HG03280 (cell line): Measurements from ENCODE around the gene IDH2.
"Not testable (repeated sequence)": the region's sequence is repeated elsewhere in the genome, so short reads cannot be mapped to it uniquely, and the experiment has no call there.

ENCODE experiments used
- ATAC-seq: cut with Tn5 transposase; IDR thresholded peaks from one replicate; pipeline ENCODE4 v1.9.1; 2021; ENCODE audit warnings: mild to moderate bottlenecking, moderate library complexity; ENCODE audit not compliant: unreplicated experiment

IDH2 gene

DNA sequence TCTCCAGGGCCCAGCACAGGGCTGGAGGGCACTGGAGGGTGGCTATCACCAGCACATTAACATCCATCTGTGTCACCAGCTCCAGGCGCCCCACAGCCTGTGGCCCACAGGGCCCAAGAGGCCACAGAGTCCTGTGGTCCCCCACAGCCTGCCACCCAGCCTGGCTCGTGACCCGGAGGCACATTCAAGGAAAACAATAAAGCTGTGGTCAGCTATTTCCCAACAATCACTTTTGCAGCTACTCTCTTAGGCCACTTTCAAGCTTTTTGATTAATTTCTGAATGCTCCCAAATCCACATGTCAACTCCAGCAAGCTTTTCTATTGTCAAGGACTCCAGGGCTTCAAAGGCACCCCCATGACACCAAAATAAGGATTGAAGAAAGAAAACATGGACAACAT lies 16.7 kb downstream of the IDH2 start:
- ATAC-seq, result no peak

DNA sequence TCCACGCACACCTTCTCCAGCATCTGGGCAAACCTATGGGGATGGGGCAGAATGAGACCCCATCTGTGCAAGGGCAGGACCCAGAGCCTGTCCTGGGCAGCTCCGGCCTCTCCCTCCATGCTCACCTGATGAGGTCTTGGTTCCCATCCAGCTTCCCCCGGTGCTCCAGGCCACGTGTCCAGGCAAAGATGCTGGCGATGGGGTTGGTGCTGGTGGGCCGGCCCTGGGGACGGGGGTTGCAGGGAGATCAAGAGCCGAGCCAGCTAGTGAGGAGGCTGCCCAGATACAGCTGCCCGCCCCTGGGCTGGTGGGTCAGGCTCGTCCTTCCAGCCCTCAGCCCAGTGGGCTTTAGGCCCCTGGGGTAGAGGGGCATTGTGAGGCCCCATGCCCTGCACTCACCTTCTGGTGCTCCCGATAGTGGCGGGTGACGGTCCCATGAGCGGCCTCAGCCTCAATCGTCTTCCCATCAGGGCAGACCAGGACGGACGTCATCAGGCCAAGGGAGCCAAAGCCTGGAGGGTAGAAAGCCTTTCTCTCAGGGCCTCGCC lies 17.3 kb downstream of the IDH2 start:
- ATAC-seq, result no peak

DNA sequence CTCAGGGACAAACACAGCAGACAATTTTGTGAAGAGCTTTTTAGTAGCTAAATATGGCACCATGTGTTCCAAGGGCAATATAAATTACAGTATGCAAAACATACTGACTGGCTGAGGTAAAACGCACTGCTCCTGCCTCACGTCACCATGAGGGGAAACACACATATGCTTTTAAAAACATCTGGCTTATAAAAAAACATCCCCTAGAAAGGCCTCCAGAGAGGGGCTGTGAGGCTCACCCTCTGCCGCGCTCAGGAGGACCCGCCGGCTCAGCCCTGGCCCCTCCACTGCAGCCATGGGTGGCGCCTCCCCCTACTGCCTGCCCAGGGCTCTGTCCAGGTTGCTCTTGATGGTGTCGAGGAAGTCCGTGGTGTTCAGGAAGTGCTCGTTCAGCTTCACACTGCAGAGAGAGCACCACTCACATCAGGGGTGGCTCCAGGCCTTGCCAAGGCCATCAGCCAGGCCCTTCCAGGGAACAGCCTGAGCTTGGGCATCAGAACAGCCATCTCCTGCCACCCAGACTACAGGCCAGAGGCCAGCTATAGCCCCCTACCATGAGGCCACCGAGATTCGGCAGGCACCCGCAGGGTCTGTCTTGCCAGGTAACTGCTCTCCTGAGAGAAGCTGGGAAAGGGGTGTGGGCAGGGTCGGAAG lies 18.2 kb downstream of the IDH2 start:
- ATAC-seq, result no peak

DNA sequence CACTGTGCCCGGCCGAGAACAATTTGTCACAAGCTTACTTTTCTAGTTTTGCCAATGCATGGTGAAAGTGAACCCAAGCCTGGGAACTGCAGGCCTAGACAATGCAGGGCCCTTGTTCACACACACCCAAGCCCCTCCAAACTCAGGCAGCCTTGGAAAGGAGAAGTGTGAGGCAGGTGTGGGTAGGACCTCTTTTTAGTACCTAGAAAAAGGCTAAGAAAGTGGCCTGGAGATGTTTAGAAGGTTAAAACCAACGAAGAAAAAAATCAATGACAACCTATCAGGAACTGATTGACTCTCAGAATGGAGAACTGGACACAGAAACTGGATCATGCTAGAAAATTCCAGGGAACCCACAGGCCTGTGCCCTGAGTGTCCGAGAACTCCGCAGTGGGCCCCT lies 18.8 kb downstream of the IDH2 start:
- no peak for ATAC-seq

DNA sequence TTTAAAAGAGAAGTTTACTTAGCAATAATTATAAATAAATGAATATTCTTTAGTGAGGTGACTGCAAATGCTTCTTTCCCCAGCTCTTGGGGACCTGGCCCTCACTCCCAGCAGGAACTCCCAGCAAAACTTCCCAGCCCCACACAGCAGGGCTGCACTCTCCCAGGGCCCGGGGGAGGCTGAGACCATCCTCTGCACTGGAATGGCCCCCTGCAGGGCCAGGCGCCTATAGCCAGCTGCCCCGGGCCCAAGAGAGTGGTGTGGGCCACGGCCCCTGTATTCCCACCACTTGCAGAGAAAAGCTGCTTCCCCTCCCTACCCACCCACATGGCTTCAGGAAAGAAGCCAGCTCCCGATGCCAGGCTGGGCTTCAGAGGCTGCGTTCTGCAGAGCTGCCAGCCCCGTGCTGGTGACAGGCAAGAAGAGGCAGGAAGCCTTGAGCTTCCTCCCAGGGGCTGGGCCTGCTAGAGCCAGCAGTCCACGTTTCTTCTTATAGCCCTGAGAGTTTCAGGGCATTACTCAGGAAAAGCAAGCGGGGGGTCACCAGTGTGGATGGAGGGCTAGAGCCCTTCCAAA lies 20.0 kb downstream of the IDH2 start:
- no peak for ATAC-seq

DNA sequence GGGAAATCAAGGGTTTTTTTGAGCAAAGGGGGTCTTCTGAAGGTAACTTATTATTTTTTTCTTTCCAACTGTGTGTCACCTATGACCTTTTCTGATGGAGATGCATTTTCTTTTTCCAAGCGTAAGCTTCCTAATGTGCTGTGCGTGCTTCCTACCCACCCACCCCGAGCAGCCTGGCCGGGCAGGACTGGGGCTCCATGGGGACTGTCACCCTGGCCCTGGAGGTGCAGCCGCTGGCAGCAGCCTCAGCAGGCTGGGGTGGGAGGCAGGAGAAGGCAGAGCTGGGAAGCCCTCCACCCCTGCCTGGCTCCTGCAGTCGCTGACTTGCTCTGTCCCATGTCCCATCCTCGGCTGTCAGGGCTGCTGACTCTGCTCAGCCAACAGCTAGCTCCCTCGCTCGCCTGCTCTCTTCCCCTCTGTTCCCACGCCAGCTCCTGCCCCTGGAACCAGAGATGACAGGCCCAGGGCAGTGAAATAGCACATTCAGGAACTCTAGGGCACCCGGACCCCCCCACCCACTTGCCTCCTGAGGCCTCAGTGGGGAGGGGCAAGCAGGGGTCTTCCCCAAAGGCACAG lies 21.4 kb downstream of the IDH2 start:
- ATAC-seq, result no peak

DNA sequence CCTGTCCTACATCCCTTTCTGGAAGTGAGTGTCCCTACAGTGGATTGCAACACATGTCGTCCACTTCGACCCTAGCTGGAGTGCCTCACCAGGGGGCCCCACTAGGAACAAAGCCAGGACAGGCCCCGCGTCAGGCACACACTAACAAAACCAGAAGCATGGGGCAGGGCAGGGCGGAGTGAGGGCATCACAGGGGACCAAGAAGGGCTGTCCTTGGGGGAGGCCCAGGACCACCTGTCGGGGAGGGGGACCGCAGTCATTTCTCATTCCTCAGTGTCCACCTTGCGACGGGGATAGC lies 21.9 kb downstream of the IDH2 start:
- ATAC-seq, result no peak

DNA sequence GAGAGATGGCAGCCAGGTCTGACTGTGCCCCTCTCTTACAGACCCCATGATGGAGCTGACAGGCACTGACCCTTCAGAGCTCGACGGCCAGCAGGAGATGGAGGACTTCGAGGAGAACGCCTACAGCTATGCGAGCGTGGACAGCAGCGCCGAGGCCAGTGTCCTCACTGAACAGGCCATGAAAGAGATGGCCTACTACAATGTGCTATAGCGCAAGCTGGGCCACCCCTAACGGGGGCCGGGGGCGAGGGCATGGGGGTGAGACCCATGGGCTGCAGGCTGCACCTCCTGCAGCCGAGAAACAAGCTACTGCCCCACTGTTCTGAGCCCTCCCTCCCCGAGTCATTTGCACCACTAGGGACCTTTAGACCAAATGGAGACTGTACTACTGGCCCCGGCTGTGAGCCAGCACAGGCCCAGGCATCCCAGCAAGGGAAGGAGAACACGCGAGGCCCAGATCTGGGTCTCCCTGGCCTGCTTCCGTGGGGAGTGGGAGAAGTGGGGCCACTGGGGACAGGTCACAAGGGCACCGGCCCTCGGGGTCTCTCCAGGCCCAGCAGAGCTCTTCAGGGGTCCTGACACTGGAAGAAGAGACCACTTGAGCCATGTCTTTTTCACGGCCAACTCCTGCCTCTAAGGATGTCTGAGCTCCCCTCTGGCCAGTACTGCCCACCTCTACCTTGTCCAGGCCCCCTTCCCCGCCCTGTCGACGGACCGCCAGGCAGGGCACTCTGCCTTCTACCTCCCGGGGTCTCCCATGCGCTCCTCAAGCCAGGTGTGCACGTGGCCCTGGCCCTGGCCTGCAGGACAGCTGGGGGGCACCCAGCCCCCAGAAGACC lies 22.4 kb downstream of the IDH2 start:
- no peak for ATAC-seq

DNA sequence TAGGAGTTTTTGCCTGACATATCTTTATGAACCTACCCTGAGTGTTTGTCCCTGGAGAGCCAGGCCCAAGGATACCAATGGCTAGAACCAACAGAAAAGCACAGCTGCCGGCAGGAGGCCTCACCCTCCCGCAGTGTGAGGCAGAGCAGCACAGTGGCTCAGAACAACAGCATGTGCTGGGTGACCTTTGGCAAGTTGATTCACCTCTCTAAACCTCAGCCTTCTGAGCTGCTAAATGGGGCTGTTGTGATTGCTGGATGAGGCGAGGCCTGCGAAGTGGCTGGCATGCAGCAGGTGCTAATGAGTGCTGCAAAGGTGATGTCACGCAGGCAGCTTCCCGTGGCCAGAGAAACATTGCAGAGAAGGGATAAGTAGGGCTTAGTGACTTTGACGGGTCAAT lies 23.3 kb downstream of the IDH2 start:
- ATAC-seq, result no peak

DNA sequence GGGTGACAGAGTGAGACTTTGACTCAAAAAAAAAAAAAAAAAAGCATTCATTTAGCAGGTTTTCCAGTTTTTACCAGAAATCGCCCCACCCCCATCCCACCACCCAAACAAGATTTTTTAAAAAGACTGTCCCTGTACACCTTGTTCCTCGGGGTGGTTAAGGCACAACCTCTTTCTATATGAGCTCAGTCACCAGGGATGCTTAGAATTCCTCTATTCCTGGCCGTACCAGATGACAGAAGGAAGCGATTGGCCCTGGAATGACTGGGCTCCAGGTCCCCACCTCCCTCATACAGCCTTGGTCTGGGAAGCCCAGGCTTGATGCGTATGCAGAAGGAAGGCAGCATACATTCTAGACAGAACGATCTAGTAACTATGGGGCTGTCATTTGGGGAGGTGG lies 25.6 kb downstream of the IDH2 start:
- ATAC-seq, result no peak

DNA sequence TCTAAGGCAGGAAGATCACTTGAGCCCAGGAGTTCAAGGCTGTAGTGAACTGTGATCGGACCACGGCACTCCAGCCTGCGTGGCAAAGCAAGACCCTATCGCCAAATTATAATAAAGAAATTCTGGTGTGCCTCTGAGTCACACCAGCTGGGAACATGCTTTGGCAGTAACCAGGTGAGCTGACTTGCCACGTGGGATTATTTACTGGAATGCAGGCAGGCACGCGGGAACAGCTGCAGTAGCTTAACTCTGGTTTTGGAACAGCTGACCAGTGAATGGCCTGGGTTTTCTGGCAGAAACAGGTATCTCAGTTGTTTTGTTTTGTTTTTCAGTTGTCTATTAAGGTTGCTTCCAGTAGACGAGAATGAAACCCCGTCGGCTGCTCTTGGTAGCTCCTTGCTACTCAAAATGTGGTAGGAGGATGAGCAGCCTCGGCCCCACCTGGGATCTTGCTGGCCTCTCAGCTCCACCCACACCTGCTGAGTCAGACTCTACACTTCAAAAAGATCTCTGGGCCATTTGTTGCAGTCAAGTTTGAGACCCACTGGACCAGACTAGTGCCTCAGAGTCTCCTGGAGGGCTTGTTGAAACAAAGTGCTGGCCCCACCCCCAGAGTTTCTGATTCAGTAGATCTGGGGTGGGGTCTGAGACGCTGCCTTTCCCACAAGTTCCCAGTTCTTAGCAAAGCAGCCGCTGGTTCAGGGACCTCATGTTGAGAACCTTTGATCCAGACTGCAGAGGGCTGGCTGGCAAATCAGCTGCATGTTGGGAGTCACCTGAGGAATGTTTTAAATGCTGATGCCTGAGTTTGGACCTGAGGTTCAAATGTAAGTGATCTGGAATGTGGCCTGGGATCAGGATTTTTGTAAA lies 26.6 kb downstream of the IDH2 start:
- ATAC-seq, result no peak

DNA sequence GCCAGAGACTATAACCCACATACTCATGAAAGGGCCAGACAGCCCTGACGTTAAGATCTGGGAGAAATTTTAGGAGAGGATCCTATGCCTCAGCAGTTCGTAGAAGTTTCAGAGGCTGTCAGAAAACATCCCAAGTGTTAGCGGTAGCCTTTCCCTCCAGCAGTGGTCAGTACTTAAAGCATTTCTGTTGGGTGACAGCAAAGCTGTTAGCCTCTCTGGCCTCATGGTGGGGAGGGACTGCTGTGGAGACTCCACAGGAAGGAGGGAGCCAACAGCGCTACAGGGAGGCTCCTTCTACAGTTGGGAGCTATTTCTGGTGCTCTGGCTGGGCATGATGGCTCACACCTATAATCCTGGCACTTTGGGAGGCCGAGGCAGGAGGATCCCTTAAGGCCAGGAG lies 27.4 kb downstream of the IDH2 start:
- ATAC-seq, result no peak

DNA sequence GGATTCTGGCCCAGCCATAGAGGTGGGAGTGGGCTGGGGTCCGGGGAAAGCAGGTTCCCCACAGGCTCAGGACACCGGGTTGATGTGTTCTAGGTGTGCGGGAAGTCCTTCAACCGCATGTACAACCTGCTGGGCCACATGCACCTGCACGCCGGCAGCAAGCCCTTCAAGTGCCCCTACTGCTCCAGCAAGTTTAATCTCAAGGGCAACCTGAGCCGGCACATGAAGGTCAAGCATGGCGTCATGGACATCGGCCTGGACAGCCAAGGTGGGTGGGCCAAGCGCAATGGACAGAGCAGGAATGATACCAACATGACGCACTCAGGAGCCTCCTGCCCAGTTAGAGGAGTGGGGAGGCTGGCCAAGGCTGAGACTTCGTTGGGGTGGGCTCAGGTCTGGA lies 28.2 kb downstream of the IDH2 start:
- ATAC-seq, result no peak

DNA sequence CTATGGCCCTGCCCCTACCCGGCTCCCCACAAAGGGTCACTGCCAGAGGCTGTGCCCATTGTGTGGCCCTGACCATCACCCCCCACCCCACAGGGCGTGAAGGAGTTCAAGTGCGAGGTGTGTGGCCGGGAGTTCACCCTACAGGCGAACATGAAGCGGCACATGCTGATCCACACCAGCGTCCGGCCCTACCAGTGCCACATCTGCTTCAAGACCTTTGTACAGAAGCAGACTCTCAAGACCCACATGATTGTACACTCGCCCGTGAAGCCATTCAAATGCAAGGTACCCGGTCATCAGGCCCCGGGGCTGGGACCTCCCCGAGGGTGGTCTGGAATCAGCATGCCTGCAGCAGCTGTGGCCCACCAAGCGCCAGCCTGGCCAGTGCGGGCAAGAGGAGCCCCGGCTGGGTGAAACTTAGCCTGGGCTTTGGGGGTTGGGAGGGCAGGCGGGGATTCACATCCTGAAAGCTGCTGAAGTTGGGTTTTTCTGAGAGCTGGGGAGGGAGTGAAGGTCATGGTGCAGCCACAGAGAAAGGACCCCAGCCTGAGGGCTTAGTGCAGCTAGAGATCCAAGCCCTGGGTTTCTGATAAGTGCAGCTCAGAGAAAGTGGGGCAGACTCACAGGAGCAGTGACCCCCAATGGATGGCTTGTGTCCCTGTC lies 29.2 kb downstream of the IDH2 start:
- no peak for ATAC-seq

DNA sequence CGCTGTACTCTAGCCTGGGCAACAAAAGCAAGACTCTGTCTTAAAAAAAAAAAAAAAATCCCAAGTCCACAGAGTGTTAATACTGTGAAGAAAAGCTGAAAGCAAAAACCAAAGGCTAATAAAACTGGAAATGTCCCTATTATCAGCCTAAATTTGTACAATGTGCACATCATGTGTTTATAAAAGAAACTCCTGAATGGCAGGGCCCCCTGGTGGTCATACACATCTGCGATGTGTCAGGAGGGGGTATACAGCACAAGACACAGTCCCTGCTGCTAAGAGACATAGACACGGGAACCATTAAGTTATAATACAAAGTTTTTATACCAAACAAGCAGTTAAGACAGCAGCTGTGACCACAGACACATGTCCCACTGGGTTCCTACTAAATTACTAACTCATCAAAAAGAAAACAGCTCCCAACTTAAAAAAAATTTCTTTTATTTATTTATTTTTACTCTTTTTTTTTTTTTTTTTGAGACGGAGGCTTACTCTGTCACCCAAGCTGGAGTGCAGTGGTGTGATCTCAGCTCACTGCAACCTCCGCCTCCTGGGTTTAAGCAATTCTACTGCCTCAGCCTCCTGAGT lies 31.0 kb downstream of the IDH2 start:
- ATAC-seq, result peak; percentile 67

DNA sequence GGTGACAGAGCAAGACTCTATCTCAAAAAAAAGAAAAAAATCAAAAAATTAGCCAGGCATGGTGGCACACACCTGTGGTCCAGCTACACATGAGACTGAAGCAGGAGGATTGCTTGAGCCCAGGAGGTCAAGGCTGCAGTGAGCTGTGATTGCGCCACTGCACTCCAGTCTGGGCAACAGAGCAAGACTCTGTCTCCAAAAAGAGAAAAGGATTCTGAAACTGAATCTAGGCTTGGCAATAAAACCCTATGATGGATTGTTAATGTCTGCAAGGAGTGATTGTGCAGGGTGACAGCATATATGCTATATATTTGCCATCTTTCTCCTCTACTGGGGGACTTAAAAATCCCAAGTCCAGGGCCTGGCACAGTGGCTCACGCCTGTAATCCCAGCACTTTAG lies 31.6 kb downstream of the IDH2 start:
- ATAC-seq, result not testable (repeated sequence)

DNA sequence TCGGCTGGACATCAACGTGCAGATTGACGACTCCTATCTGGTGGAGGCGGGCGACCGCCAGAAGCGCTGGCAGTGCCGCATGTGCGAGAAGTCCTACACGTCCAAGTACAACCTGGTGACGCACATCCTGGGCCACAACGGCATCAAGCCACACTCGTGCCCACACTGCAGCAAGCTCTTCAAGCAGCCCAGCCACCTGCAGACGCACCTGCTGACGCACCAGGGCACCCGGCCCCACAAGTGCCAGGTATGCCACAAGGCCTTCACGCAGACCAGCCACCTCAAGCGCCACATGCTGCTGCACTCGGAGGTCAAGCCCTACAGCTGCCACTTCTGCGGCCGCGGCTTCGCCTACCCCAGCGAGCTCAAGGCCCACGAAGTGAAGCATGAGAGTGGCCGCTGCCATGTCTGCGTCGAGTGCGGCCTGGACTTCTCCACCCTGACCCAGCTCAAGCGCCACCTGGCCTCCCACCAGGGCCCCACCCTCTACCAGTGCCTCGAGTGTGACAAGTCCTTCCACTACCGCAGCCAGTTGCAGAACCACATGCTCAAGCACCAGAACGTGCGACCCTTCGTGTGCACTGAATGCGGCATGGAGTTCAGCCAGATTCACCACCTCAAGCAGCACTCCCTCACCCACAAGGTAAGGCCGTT lies 34.2 kb downstream of the IDH2 start:
- no peak for ATAC-seq

DNA sequence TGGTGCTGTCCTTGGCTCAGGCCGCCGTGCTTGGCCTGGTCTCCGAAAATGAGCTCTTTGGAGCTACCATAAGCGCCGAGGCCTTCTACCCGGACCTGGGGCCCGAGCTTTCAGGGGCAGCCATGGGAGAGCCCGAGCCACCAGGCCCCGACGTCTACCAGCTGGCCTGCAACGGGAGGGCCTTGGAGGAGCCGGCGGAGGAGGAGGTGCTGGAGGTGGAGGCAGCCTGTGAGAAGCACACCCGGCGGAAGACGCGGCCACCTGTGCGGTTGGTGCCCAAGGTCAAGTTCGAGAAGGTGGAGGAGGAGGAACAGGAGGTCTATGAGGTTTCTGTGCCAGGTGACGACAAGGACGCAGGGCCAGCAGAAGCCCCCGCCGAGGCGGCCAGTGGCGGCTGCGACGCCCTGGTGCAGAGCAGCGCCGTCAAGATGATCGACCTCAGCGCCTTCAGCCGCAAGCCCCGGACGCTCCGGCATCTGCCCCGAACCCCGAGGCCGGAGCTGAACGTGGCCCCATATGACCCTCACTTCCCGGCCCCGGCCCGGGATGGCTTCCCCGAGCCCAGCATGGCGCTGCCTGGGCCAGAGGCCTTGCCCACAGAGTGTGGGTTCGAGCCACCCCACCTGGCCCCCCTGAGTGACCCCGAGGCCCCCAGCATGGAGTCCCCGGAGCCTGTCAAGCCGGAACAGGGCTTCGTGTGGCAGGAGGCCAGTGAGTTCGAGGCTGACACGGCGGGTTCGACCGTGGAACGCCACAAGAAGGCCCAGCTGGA lies 34.9 kb downstream of the IDH2 start:
- no peak for ATAC-seq

DNA sequence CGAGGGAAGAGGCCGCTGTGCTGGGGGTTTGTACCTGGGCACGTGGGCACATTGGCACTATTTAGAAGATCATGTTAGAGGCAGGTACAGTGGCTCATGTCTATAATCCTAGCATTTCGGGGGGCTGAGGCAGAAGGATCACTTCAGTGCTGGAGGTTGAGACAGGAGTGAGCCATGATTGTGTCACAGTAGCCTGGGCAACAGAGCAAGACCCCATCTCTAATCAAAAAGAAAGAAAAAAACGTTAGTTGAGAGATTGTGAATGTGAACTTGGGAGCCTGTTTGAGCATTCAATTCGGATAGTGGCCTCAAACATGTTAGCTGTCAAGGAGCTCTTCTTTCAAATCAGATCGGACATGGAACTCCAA lies 36.6 kb downstream of the IDH2 start:
- no peak for ATAC-seq
